Measurements from ENCODE around the gene TNNT1.
A peak's percentile ranks its signal among the peaks of the same experiment; 100 is the strongest.
"Not testable (repeated sequence)": the region's sequence is repeated elsewhere in the genome, so short reads cannot be mapped to it uniquely, and the experiment has no call there.

The TNNT1 gene

GRCh38 chr19:55136399-55137102, 12.5 kb downstream of the TNNT1 start:
- DNase-seq, result no peak

- DNase-seq, result no peak
These were observed 14.3 kb downstream of the TNNT1 start for GRCh38 chr19:55134736-55135135.

GRCh38 chr19:55133639-55134444, 15.2 kb downstream of the TNNT1 start:
- DNase-seq, result no peak

- no peak for DNase-seq
These were observed 16.4 kb downstream of the TNNT1 start for GRCh38 chr19:55132453-55133129.

- no peak for DNase-seq
These were observed 17.6 kb downstream of the TNNT1 start for GRCh38 chr19:55131421-55131820.

GRCh38 chr19:55119053-55119452, 30.0 kb downstream of the TNNT1 start:
- DNase-seq, result no peak

GRCh38 chr19:55118401-55118991, 30.5 kb downstream of the TNNT1 start:
- DNase-seq, result no peak

- peak; percentile 95 for DNase-seq
These were observed 31.2 kb downstream of the TNNT1 start for GRCh38 chr19:55117663-55118391.

- no peak for DNase-seq
These were observed 31.9 kb downstream of the TNNT1 start, which contains the start of gene PPP1R12C for GRCh38 chr19:55116859-55117662. Gene PPP1R12C, minus strand, starts transcription at chr19:55117637. Its CDS starts 94 bp downstream, at chr19:55117543.

GRCh38 chr19:55116232-55116858, 32.7 kb downstream of the TNNT1 start:
- DNase-seq, result peak; percentile 27

- no peak for DNase-seq
These were observed 33.5 kb downstream of the TNNT1 start for GRCh38 chr19:55115446-55116065.

- DNase-seq, result no peak
These were observed 34.4 kb downstream of the TNNT1 start for GRCh38 chr19:55114566-55115145.

- DNase-seq, result no peak
These were observed 35.4 kb downstream of the TNNT1 start for GRCh38 chr19:55113570-55114039.

GRCh38 chr19:55112777-55113569, 36.0 kb downstream of the TNNT1 start:
- no peak for DNase-seq

- DNase-seq, result no peak
These were observed 36.7 kb downstream of the TNNT1 start for GRCh38 chr19:55112246-55112776.

GRCh38 chr19:55111238-55111831, 37.7 kb downstream of the TNNT1 start:
- no peak for DNase-seq

GRCh38 chr19:55109527-55110291, 39.3 kb downstream of the TNNT1 start:
- DNase-seq, result no peak

GRCh38 chr19:55107252-55107651, 41.8 kb downstream of the TNNT1 start:
- DNase-seq, result not testable (repeated sequence)

Data from NCI-H510A treated with DMSO at 0.1 percent for 48 hours (cell line).